Measurements from ENCODE around the gene ITGB6. TPM values are rescaled to one million over a fixed set of nuclear protein-coding genes. Genes with fewer than 3 reads are reported as not detected.

Gene ITGB6
- total and polyA plus RNA-seq, 2 of the 8 experiments (the other 6 are each of a cell fraction or from before 2014, with no cell fraction given) = not detected

DNA sequence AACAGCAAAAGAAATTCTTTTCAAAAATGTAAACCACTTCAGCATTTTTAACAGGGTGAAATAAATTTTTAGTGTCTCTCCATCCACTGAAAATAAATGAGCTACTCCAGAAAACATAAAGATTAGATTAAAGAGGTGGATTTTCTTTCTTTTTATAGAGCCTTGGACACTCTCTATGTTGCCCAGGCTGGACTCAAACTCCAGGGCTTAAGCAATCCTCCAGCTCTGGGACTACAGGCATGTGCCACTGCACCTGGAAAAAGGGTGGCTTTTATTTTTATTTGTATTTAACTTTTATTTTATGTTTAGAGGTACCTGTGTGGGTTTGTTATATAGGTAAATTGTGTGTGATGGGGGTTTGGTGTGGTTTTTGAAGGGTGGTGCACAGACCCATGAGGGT lies 19.9 kb downstream of the ITGB6 start:
- peak overlapping the region; percentile 42 for H4K91ac ChIP-seq (replicated peaks; ENCODE audit: insufficient read length, low read length)
- H2BK120ac ChIP-seq (replicated peaks; ENCODE audit: low read depth, low read length) = no peak overlapping the region
- H3K23me2 ChIP-seq (ENCODE audit: low read depth, low read length) = no peaks in the 10 kb centered on the region
- FAIRE-seq (no peak), DNase-seq (ENCODE audit: low read depth in 1 of 2, low spot score in 2 of 2) (no peak)
- H2BK5ac ChIP-seq (ENCODE audit: low read depth, low read length) = no peak overlapping the region
- H3K14ac ChIP-seq (ENCODE audit: insufficient read length) = no peak overlapping the region
- no peak overlapping the region for H4K5ac ChIP-seq (ENCODE audit: insufficient read length, low read depth, low read length)
- H3K36me3 ChIP-seq (ENCODE audit: control insufficient read depth in 2 of 4, insufficient read depth in 4 of 4, low read length in 3 of 4) = no peaks in the 10 kb centered on the region
- no peak overlapping the region for H2BK12ac ChIP-seq (ENCODE audit: low read depth, low read length)
- H3K4me2 ChIP-seq (ENCODE audit: insufficient read depth in 1 of 2, low read depth in 2 of 2, low read length in 2 of 2) = no peak overlapping the region
- H3K4me3 ChIP-seq (ENCODE audit: extremely low read depth in 1 of 4, insufficient read depth in 2 of 4, low read depth in 3 of 4, low read length in 4 of 4) = no peak overlapping the region
- no peak overlapping the region for H4K8ac ChIP-seq (ENCODE audit: extremely low read depth, insufficient read depth, low read length)
- H3K79me2 ChIP-seq (ENCODE audit: control insufficient read depth in 1 of 2, insufficient read depth in 2 of 2, low read length in 2 of 2) = no peaks in the 10 kb centered on the region
- ChIA-PET CTCF (ENCODE audit: partially characterized antibody) (interaction anchor here (0.7 to 1.6 kb wide), 3 partner anchors 25 to 884 kb away, joined by 3 to 5 read pairs (median 3); no protein-coding TSS in a partner anchor), POLR2A (ENCODE audit: partially characterized antibody) (interaction anchor here (1.1 to 1.2 kb wide), 2 partner anchors 90 to 747 kb away, joined by 3 to 4 read pairs; no protein-coding TSS in a partner anchor)
- H4K20me1 ChIP-seq (replicated peaks in 1 of 2; ENCODE audit: control insufficient read depth in 1 of 2, insufficient read depth in 2 of 2, low read length in 2 of 2) = no peaks in the 10 kb centered on the region
- 0 out of 2 replicates have a peak overlapping the region, but pooled peaks have one; percentile 98 for H2AFZ ChIP-seq (ENCODE audit: low read length)
- no peaks in the 10 kb centered on the region for H3K79me1 ChIP-seq (ENCODE audit: low read depth, low read length)
- H3K18ac ChIP-seq (ENCODE audit: extremely low read depth, low read length) = no peak overlapping the region
- no peak overlapping the region for H3K9ac ChIP-seq (replicated peaks in 1 of 4; ENCODE audit: extremely low read depth in 1 of 4, low read depth in 3 of 4, low read length in 3 of 4)
- no peak overlapping the region for H2BK15ac ChIP-seq (ENCODE audit: low read length)
- peak overlapping the region; percentile 6; the same call in 1 of the 2 replicates for H2BK20ac ChIP-seq (ENCODE audit: low read length)
- no peak overlapping the region for H3K4ac ChIP-seq (replicated peaks; ENCODE audit: insufficient read length, low read depth, low read length)
- peaks cover 0 to 9% (median 0%) of the 10 kb centered on the region in 4 experiments; a peak in 2 of 7 replicates for H3K4me1 ChIP-seq (replicated peaks in 1 of 4; ENCODE audit: control insufficient read depth in 3 of 4, insufficient read depth in 4 of 4, low read length in 3 of 4)
- H2AK5ac ChIP-seq (ENCODE audit: low read depth, low read length) = no peak overlapping the region
- H3K27ac ChIP-seq (ENCODE audit: low read depth, low read length) = no peak overlapping the region
- H3K23ac ChIP-seq (ENCODE audit: insufficient read length) = no peak overlapping the region
- H3K27me3 ChIP-seq (replicated peaks in 1 of 4; ENCODE audit: control insufficient read depth in 3 of 4, extremely low read depth in 1 of 4, insufficient read depth in 3 of 4, low read length in 3 of 4) = no peaks in the 10 kb centered on the region
- no peaks in the 10 kb centered on the region for H3K9me3 ChIP-seq (ENCODE audit: insufficient read depth in 2 of 2, low read depth in 1 of 2, low read length in 1 of 2)
- H3K56ac ChIP-seq (replicated peaks; ENCODE audit: insufficient read length, low read depth, low read length) = no peak overlapping the region
- no peak for TF ChIP-seq KDM4A (IDR thresholded peaks at IDR 0.05; ENCODE audit: low read depth, low read length, severe bottlenecking)
- TF ChIP-seq HDAC2 (IDR thresholded peaks at IDR 0.05; ENCODE audit: borderline replicate concordance in 1 of 2, low read depth in 2 of 2, low read length in 2 of 2) = no peak
- no peak for TF ChIP-seq RBBP5 (IDR thresholded peaks at IDR 0.05; ENCODE audit: borderline replicate concordance, low read depth, low read length)
- no peak for TF ChIP-seq SUZ12 (IDR thresholded peaks at IDR 0.05; ENCODE audit: low read length)

Measured in H1 (cell line).